DMS153 (cell line): ENCODE data around the gene SARDH.

Experiments
- DNase-seq: peaks from one replicate; lab custom pipeline; 2025; lab: John Stamatoyannopoulos, UW

The SARDH gene

DNA sequence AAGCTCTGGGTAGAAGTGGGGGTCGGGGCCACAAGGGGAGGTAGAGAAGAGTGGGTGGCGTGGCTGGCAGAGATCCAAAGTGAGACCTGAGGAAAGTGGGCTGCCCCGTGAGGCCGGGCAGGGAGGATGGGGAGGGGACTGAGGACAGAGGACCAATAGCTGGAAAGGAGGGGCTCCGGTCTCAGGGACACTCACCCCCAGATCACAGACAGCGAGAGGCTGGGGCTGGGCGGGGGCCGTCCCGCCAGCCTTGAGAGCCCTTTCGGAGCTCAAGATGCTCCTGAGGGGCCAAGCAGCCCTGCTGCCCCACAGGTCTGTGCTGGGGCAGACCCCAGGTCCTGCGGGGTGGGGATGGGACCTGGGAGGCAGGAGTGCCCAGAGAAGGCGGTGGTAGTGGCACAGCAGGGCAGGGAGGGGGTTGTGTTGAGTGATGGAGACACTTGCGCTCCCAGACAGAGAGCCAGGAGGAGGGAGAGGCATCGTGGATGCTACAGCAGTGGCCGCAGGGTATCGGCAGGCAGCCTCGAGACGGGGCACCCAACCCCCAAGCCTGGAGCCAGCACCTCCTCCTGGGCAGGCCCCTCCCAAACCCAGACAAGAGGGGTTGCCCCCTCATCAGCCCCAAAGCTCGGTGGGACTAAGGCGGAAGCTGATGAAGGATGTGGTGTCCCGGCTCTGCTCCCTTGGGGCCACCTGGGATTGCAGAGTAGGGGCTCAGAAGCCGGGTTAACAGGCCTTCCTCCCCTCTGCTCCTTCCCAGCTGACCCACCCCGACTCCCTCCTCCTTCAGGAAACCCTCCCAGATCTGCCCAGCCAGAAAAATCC lies 3.4 kb downstream of the SARDH start:
- DNase-seq, result no peak

DNA sequence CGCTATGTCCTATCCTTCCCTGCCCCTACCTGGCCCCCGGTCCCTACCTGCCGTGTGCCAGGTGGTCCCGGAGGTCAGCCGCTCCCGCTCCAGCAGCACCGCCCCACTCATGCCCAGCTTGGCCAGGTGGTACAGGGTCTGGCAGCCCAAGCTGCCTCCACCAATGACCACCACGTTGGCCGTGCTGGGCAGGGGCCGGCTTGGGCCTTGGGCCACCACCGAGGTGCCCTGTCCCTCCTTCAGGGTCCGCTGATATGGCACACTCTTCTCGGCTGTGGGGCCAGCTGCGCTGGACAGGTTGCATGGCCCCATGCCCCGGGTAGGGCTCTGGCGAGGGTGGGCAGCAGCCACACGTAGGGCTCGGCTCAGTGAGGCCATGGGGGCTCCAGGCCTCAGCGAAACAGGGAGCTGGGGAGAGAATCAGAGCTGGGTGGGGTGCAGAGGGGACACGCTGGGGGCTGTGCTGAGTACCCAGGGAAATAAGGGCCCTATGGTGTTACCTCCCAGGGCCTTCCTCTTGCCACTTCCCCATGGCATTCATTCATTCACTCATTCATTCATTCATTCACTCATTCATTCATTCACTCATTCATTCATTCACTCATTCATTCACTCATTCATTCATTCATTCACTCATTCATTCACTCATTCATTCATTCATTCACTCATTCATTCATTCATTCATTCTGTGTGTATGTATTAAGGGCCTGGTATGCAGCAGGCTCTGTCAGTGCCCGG lies 4.2 kb downstream of the SARDH start:
- no peak for DNase-seq

DNA sequence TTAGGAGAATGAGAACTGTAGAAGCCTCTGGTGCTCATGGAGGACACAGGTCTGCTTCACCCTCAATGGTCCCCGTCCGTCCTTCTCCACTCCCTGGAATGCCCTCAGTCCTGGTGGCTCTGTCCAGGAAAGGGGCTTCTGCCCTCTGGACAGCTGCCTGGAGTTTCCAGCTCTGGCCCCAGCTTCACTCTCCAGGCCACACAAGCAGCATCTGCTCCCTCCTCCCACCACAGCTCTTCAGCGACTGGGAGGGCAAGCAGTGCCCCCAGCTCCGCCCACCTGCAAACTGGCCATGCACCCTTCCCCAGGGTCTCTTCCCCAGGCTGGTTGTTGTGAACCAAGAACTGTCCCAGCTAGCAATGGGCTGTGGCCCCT lies 4.7 kb downstream of the SARDH start:
- no peak for DNase-seq

DNA sequence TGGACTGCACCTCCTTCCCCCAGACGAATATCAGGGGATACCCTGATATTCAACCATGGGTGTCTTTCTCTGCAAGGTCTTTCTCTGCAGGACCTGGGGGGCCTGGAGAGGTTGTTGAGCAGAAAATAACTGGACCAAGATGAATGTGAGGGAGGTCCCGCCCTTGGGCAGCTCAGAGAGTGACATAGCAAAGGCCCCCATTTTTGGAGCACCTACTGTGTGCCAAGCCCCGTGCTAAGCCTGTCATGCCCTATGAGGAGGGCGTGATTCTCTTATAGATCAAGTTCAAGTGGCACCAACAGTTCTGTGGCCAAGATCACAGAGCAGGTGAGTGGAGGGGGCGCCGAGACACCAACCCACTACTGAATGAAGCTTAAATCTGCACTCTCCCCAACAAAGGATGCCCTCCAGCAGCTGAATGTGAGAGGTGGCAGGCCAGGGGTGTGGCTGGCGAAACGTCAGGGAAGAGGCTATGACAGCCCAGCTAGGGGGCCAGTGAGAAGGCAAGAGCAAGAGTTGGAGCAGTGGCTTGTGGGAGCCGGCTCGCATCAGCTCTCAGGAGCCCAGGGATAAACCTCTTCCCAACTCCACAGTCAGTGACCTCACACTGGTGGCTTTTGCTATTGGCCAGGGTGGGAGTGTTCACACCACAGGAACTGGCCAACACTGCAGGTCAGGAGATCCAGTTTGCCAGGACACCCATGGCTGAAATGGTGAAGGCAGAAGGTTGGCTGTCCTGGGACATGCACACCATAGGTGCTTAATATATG lies 5.3 kb downstream of the SARDH start:
- no peak for DNase-seq

DNA sequence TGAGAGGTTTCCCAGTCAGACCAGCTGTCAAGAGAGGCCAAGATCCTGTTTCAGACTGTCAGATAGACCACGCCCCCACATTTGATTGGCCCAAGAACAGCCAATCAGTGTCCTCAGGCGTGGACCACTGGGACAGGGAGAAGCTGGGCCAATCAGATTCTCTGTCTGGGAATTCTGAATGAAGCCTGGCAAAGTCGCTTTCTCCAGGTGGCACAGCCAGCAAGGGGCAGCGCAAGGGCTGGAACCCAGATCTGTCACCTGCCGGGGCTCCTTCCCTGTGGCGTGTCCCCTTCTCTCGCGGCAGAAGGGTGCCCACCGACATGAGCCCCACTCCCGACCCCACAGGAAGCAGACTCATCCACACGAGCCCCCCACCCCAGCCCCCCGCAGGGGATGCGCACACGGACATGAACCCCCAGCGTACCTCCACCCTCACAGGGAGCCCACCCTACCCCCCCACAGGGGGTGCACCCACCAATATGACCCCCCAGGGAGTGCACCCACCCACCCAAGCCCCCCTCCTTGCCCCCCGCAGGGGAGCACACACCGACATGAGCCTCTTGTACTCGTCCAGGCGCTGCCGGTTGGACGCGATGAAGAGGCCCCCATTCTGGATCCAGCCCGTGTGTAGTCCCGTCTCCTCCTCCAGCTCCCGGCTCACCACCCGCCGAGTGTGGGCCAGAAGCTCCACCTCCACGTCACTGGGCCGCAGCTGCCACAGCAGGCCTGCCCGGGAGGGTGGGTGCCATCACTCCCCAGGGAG lies 6.1 kb downstream of the SARDH start:
- peak; percentile 84 for DNase-seq

DNA sequence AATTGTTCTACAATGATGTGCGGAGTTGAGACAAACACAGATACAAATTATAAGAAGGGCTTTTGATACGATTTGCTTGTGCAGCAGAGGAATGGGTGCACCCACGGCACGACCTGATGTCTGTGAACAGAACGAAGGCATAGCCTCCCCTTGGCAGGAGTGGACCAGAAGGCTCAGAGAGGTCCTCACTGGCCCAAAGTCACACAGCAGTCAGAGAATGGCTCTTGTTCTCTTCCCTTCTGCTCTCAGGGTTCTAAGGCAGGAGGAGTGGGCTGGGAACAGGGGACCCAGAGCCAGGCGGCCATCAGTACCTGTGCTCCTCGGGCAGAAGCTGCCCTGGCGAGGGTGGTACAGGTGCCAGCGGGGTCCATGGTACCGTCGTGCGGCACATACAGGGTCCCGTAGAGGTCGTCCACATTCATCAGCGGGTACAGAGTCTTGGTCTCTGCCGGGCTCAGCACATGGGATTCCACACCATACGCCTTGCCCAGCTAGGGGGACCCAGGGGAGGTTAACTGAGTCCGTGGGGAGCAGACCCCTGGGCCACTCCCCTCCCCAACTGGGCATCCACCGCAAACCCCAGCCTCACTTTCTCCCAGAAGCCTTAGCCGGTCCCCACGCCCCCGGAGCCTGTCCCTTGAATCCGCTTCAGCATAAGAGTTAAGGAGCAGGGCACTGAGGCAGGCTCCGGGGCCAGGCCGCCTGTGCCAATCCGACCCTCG lies 7.0 kb downstream of the SARDH start:
- DNase-seq, result no peak

DNA sequence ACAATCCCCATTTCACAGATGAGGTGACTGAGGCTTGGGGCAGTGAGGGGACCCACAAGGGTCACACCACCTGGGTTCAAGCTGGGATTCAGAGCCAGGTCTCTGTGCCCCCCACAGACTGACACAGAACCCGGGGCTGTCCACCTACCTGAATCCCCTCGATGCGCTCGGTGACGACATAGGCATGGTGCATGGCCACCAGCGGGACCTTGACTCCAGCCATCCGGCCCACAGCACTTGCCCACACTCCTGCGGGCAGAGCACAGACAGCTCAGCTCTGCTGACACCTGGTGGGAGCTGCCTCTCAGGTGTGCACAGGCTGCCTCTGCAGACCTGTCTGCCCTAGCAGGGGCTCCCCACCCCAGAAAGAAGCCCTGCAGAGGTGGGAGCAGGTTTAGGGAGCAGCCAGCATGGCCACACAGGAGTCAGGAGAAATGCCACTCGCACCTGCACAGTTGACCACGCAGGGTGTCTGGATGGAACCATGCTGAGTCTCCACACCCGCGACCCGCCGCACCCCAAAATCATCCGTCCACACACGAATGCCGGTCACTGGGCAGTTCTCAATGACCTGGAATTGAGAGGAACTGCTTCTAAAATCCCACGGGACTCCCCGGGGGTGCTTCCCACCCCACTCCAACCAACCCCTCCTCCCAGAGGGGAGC lies 8.4 kb downstream of the SARDH start:
- no peak for DNase-seq

DNA sequence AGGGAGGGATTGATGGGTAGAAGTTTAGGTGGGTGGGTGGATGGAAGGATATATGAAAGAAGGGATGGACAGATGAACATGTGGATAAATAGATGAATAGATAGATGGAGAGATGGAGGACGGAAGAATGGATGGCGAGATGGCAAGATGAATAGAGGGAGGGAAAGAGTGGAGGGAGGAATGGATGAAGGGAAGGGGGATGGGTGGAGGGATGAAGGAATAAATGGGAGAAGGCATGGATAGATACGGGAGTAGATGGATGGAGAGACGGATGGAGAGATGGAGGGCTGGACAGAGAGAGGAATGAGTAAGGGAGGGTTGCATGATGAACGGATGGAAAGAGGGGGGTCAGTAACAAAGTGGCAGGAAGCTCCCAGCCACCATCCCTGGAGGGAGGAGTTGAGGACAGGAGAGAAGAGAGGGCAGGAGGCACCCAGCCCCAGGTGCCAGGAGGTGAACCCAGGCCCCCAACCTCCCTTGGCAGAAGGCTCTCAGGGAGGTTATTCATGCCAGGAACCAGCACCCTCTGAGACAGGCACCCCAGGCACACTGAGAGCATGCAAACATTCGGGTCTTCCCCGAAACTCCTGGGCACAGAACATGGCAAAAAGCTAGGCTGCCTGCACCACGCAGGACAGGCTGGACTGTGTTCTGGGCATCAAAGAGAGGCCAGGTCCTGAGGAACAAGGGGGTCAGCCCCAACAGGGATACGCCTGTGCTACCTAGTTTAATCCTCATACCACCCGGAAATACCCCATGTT lies 9.1 kb downstream of the SARDH start:
- no peak for DNase-seq

DNA sequence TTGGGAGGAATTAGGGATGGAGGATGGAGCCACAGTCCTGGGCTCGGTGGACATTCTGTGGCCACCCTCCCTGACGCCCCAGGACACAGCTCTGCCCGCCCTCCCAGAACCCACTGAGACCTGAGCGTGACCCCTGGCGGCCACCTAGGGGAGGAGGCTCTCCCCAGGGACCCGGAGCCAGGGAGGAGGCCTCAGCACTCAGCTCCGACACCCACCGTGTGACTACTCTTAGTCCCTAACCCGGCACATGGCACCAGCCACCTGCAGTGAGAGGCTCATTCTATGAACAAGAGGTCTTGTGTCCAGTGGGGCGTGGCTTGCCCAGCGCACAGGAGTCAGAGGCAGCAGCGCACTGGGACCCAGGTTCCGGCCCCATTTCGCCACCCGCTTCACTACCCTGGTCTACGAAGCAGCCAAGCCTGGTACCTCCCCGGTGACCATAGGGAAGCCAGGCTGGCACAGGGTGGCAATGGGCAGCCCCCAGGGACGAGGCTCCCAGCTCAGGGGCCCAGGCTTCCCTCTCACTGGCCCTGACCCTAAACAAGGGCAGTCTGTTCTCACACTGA lies 10.2 kb downstream of the SARDH start:
- DNase-seq, result no peak

DNA sequence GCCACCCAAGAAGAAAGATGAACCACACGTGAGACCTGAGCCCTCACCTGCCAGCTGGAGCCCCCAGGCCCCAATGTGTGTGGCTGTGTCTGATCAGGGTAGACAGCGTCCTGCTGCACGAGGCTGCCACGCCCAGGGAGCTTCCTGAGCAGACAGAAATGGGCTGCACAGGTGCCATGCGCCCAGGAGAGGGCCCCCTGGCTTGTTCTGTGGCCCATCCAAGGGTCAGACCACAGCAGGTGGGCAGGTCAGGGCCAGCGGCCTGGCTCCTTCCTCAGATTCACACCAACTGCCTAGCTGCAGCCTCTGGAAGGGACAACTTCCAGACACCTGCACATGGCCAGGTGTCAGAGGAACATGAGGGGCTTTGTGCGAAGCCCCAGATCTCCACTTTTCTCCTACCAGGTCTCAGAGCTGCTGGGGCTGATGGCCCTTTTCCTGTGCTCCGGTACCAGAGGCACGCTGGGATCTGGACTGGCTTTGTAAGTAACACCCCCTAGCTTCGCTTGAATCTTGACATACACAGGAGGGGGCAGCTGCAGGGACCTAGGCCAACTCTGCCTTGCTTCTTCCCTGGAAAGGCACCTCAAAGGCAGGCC lies 10.8 kb downstream of the SARDH start:
- no peak for DNase-seq

DNA sequence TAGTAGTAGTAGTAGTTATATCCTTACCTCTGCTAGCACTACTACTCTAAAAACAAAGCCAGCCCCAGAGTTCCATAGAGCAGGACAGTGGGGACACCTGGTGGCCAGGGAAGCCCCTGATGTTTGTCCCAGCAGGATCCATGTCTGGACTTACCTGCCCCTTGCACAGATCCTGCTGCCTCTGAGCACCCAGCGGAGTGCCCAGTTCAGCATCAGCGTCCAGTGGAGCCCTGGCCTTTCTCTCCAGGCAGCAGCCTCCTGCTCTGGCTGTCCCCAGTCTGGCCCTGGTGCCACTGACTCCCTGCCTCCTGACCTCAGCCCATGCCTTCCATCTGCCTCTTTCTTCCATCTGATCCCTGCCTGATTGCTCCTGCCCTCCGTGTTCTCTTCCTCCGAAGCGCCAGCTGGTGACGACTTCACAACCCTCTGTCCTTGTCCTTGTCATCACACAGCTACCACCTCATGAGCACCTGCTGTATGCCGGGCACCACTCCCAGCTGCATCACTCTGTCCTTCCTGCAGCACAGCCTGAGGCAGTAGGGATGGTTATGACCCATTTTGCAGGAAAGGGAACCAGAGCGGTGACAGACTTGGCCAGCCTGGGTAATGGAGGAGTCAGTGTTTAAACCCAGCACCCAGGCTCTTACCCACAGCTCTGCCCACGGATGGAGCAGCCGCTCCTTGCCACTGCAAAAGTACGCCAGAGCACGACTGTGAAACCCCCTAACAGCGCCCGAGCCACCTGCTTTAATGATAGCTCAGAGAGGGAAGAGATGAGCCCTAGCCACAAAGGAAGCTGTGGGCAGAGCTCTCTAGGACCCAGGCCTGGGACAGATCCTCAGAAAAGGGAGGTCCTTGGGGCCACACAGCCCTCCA lies 11.5 kb downstream of the SARDH start:
- DNase-seq, result peak; percentile 41

DNA sequence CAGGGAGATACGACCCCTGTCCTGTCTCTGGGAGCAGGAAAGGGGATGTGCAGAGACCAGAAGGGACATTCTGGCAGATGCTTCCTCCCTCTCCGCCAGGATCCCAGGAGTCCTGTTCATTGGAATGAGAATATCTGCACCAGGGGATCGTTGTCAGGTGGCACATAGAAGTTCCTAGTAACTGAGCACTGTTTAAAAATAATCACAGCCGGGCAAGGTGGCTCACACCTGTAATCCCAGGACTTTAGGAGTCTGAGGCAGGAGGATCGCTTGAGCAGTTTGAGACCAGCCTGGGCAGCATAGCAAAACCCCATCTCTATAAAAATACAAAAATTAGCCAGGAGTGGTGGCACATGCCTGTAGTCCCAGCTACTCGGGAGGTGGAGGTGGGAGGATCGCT lies 12.3 kb downstream of the SARDH start:
- DNase-seq, result no peak

DNA sequence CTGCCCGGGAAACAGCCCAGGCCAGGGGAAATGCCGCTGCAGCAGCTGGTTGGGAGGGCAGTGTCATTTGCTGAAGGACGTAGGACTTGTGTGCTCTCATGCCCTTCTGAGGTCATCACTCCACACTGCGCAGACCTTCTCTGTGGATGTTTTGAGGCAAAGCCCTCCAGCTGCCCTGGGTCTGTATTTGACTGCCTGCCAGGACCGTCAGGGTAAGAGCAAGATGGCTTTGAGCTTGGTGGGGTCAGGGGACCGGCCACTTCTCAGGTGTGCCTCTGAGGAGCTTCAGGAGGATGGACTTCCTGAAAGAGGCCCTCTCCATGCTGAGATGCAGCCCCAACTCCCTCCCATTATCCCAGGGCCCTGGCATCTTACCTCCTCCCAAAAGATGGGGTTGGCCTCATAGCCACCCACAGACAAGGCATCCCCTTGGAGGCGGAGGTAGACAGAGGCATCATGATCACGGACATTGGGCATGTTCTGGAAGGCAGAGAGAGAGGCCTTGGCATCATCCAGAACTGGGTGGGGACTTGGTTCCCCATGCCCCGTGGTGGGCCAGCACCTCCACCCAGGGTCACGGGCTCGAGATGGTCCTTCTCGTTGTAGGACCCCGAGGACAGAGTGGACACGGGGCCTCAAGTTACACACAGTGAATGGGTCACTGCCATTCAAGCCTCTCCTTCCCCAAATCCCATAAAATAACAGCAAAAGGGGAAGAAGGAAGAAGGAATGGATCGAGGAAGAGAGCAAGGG lies 19.4 kb downstream of the SARDH start:
- DNase-seq, result no peak

DNA sequence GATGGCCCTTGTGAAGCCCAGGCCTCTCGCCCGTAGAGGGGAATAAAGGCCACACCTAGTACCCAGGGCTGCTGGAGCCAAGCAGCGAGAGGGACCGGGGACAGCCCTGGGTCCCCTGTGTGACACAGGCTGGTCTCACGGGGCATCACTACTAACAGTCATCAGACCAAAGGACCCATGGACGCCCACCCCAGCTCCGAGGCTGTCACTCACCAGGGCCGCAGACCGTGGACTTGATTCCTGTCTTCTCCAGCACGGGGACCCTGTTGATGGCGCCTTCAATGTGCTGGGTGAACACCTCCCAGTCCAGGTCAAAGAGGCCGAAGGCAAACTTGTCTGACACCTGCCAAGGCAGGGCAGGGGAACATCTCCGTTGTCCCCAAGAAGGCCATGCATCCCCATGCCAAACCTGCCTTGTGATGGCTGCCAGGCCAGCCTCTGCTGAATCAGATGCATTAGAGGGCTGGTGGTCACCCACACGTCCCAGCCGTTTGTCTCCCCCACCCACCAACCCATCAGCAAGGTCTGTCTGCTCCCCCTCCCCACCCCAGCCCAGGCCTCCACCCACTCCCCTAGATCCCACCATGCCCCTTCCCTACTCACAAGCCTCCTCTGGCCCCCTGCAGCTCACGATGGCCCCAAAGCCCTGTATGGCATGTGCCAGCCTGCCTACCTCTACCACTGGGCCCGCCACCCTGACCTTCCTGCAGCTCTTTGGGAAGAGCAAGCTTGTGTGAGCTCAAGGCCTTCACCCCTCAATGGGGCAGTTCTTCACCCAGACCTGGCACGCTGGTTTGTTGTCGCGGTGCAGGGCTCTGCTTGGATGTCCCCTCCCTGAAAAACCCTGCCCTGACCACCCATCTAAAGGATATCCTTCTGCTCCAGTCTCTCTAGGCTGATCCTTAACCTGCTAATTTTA lies 20.8 kb downstream of the SARDH start:
- no peak for DNase-seq

DNA sequence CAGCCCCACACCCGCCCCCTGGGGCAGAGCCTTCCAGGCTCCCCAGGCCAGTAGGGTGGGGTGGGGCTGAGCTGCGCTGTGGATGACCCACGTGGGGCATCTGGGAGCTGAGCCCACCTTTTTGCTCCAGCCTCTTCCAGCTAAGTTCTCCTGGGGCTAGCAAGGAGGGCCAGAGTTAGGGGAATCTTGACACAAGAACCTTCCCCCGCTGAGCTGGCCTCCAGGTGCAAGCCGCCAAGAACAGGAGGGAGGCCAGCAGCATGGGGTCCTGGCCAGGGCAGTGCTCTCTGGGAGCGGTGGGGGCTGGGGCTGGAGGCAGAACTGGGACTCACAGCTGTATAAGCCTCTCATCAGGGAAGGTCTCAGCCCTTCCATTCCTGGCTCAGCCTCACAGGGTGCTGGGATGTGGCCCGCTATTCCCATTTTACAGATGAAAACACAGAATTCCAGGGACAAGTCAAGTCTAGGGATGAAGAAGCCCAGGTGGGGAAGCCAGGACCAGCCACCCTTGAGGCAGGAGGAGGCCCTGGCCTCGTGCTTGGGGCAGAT lies 21.5 kb downstream of the SARDH start:
- DNase-seq, result no peak

DNA sequence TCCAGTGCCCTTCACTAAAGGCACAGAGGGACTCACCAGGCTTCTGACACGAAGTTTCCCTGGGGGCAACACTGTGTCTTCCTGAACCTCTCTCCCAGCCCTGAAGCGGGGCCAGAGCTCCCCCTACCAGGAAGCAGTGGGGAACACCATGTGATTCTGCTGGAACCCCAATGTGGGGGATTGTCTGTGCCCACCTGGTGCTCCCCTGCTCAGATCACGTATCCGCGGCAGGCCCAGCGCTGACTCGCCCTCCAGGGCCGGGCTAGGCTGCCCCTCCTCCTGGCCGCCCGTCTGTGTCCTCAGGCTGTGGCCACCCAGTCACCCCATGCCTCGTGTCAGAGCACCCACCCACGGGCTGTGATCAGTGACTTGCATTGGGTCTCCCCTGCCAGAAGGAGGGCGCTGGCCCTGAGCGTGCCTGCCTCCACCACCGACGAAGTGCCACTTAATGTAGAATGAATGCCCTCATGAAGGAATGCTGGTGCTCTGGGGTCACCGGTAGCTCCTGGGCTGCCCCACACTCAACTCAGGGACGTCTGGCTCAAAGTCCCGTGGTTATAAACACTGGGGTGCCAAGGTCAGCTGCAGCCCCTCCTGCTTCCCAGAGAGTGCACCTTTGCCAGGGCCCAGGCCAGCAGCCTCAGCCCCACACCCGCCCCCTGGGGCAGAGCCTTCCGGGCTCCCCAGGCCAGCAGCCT lies 22.1 kb downstream of the SARDH start:
- DNase-seq, result no peak
